GM12878 (cell line): ENCODE measurements around the gene TMPRSS13. TPM values are rescaled to one million over a fixed set of nuclear protein-coding genes. Genes with fewer than 3 reads are reported as not detected.

Source experiments
- ATAC-seq: fragments of 200-7000 bp; cut with Tn5 transposase; 3 replicates; pipeline ENCODE4 v1.9.1; 2020; ENCODE audit warnings: mild to moderate bottlenecking, moderate library complexity
- BruUV-seq: library from RNA; stranded (reverse); fragments of 400-500 nt; replicated peaks from 2 replicates; lab custom pipeline; 2021; lab: Mats Ljungman, UMichigan
- CTCF ChIA-PET: fragments of 300-600 bp; sonication (Branson Sonifier 250); formaldehyde crosslinking; extraction: SDS; loops from one replicate; lab custom pipeline; 2021; ENCODE audit warnings: inconsistent platforms; lab: Yijun Ruan, JAX
- POLR2A ChIA-PET: fragments of 350-600 bp; formaldehyde crosslinking; extraction: SDS; loops from one replicate; lab custom pipeline; 2021; ENCODE audit warnings: inconsistent platforms; lab: Charles Lee
- RAD21 ChIA-PET: fragments of 300-600 bp; sonication (Branson Sonifier 250); formaldehyde crosslinking; loops from one replicate; lab custom pipeline; 2023; ENCODE audit warnings: antibody characterized with exemption; ENCODE audit not compliant: unreplicated experiment; lab: Charles Lee
- SMC1A ChIA-PET: fragments of 300-600 bp; sonication (Branson Sonifier 250); formaldehyde crosslinking; loops from one replicate; lab custom pipeline; 2023; ENCODE audit not compliant: unreplicated experiment, uncharacterized antibody; lab: Charles Lee
- DNase-seq: peaks from one replicate; pipeline ENCODE4 v3.0.0-alpha.2; 2011; ENCODE audit warnings: low read depth, low spot score
- FAIRE-seq: peaks from 3 replicates; lab custom pipeline; 2011; peaks lifted over from hg19 to GRCh38; lab: Jason Lieb, UNC
- H2AFZ ChIP-seq: 2 replicates; pipeline ENCODE4 v1.6.0; 2011; ENCODE audit warnings: low read depth, low read length, control low read depth; ENCODE audit not compliant: control insufficient read depth
- H3K27ac ChIP-seq: 2 replicates; pipeline ENCODE4 v1.5.1; 2011; ENCODE audit warnings: control low read depth; ENCODE audit not compliant: control insufficient read depth, insufficient read depth
- H3K27me3 ChIP-seq, 2 experiments: replicated peaks in 1 of 2; 2 replicates each; pipeline versions ENCODE4 v1.6.0 to v1.6.1; 2011; ENCODE audit warnings: low read length in 1 of 2; ENCODE audit not compliant: control insufficient read depth in 2 of 2, insufficient read depth in 2 of 2
- H3K36me3 ChIP-seq, 2 experiments: 2 replicates each; pipeline ENCODE4 v1.5.1; 2011; ENCODE audit warnings: low read length in 1 of 2; ENCODE audit not compliant: control insufficient read depth in 2 of 2, insufficient read depth in 2 of 2
- H3K4me1 ChIP-seq: 2 replicates; pipeline ENCODE4 v1.6.1; 2011; ENCODE audit warnings: mild to moderate bottlenecking, low read length, moderate library complexity, mixed read lengths; ENCODE audit not compliant: control insufficient read depth, insufficient read depth
- H3K4me2 ChIP-seq: 2 replicates; pipeline ENCODE4 v1.6.0; 2011; ENCODE audit warnings: control low read depth; ENCODE audit not compliant: control insufficient read depth, insufficient read depth
- H3K4me3 ChIP-seq: fragments of 200-600 bp; sonication (generic); 2 replicates; pipeline ENCODE4 v1.5.1; 2016
- H3K79me2 ChIP-seq: 2 replicates; pipeline ENCODE4 v1.6.0; 2011; ENCODE audit warnings: low read length; ENCODE audit not compliant: control insufficient read depth, insufficient read depth
- H3K9ac ChIP-seq: 2 replicates; pipeline ENCODE4 v1.8.0; 2011; ENCODE audit warnings: low read length, control low read depth, mixed read lengths; ENCODE audit not compliant: control insufficient read depth, insufficient read depth
- H3K9me3 ChIP-seq: replicated peaks from 3 replicates; pipeline ENCODE4 v1.5.1; 2011; ENCODE audit warnings: mild to moderate bottlenecking, low read length; ENCODE audit not compliant: control insufficient read depth, insufficient read depth
- H4K20me1 ChIP-seq: 2 replicates; pipeline ENCODE4 v1.6.0; 2011; ENCODE audit not compliant: control insufficient read depth, insufficient read depth
- CREM ChIP-seq: IDR thresholded peaks from 2 replicates; pipeline ENCODE4 v1.6.1; 2014; ENCODE audit warnings: antibody characterized with exemption, low read depth
- FOXK2 ChIP-seq: fragments of 450-650 bp; IDR thresholded peaks from 2 replicates; pipeline ENCODE4 v1.6.1; 2017; ENCODE audit warnings: mild to moderate bottlenecking, moderate library complexity
- LARP7 ChIP-seq: fragments of 450-650 bp; IDR thresholded peaks from 2 replicates; pipeline ENCODE4 v1.6.1; 2017; ENCODE audit warnings: mild to moderate bottlenecking
- POLR2AphosphoS2 ChIP-seq: IDR thresholded peaks from 2 replicates; pipeline ENCODE4 v1.6.1; 2011; ENCODE audit warnings: low read depth, mild to moderate bottlenecking, low read length, improper control_type of control experiment, moderate library complexity
- SMARCA5 ChIP-seq: fragments of 450-650 bp; IDR thresholded peaks from 2 replicates; pipeline ENCODE4 v1.6.1; 2017; ENCODE audit warnings: mild to moderate bottlenecking
- SMC3 ChIP-seq: IDR thresholded peaks from 2 replicates; pipeline ENCODE4 v1.6.1; 2011; ENCODE audit warnings: low read length, improper control_type of control experiment, borderline replicate concordance
- SRF ChIP-seq, 2 experiments: IDR thresholded peaks; 2 replicates each; pipeline ENCODE4 v1.6.1; 2011; ENCODE audit warnings: low read depth in 2 of 2, low read length in 2 of 2, mild to moderate bottlenecking in 1 of 2, moderate library complexity in 1 of 2
- USF1 ChIP-seq: IDR thresholded peaks from 2 replicates; pipeline ENCODE4 v1.6.1; 2011; ENCODE audit warnings: borderline replicate concordance, low read depth, mild to moderate bottlenecking, moderate library complexity, mixed read lengths, low read length; ENCODE audit not compliant: insufficient read depth; ENCODE audit errors: extremely low read length
- ZBTB4 ChIP-seq: fragments of 450-650 bp; formaldehyde crosslinking; IDR thresholded peaks from 2 replicates; pipeline ENCODE4 v1.4.0; 2022; ENCODE audit warnings: mild to moderate bottlenecking, moderate library complexity
- WGBS: methylation state at CpG from one replicate; pipeline ENCODE4 v1.1.6; 2016; ENCODE audit warnings: low lambda C conversion rate; ENCODE audit not compliant: insufficient replicate concordance, insufficient coverage; ENCODE audit errors: missing lambda C conversion rate; 5-methylcytosine and 5-hydroxymethylcytosine counted together
- in situ Hi-C: fragments of 300-500 bp; cut with MboI; formaldehyde crosslinking; loops from 9 replicates; pipeline ENCODE4 v1.14.3; 2018; ENCODE audit warnings: mixed read lengths
- intact Hi-C: fragments of 100-400 bp; cut with micrococcal nuclease; formaldehyde crosslinking; loops from one replicate; pipeline ENCODE4 v1.14.2; 2022; ENCODE audit not compliant: unreplicated experiment
- polyA plus RNA-seq, 11 experiments: library from polyadenylated mRNA; depleted of rRNA in 4 of 11; unstranded in 6 of 11; stranded (reverse) in 5 of 11; fragments of >200 nt; fragmentation: Nextera tagmentation in 4 of 11; fragmentation: Illumina TruSeq in 1 of 11; extraction: Ambion mirVana in 4 of 11; extraction: Trizol in 1 of 11; gene quantifications; 1 replicate in 1 of 11; 2 replicates in 10 of 11; pipeline versions ENCODE4 v1.2.1 to v1.2.3, GENCODE V29; 2011 to 2016; ENCODE audit warnings: inconsistent platforms in 2 of 11, missing spikeins in 2 of 11, low read depth in 1 of 11
- total RNA-seq, 4 experiments: library from RNA; depleted of rRNA in 3 of 4; stranded (reverse); fragments of >200 nt in 3 of 4; fragmentation: Illumina TruSeq in 1 of 4; extraction: Trizol in 1 of 4; gene quantifications; 2 replicates each; pipeline versions ENCODE4 v1.2.1 to v1.2.3, GENCODE V29; 2013 to 2021
- TF ChIP-seq, protein P1 (sequence below): IDR thresholded peaks from 2 replicates; pipeline ENCODE4 v1.6.1; 2012; ENCODE audit warnings: low read depth, low read length, improper control_type of control experiment

Gene TMPRSS13
- total and polyA plus RNA-seq, 10 of the 15 experiments (the other 5 are each of a cell fraction or from before 2014, with no cell fraction given), result 0.05 to 0.50 (median 0.26) TPM; not detected in 2

- H3K4me2 ChIP-seq, result no peak overlapping the region
- FAIRE-seq (no peak), ATAC-seq (no peak), DNase-seq (no peak)
- in situ Hi-C loops (no loop called here), intact Hi-C loops (no loop called here)
- no TSS peak for BruUV-seq
- no peak overlapping the region for H3K4me3 ChIP-seq
- H3K4me1 ChIP-seq, result no peaks in the 10 kb centered on the region
- ChIA-PET CTCF (interaction anchor here (0.6 kb wide), 1 partner anchor 22 kb away, joined by 3 read pairs; no protein-coding TSS in a partner anchor), SMC1A (interaction anchor here (0.6 to 1.5 kb wide), 2 partner anchors 18 to 60 kb away, joined by 4 read pairs; no protein-coding TSS in a partner anchor), POLR2A (no interaction called here), RAD21 (no interaction called here)
- no peak overlapping the region for H3K27ac ChIP-seq
- no peaks in the 10 kb centered on the region for H3K9me3 ChIP-seq
- H4K20me1 ChIP-seq, result no peaks in the 10 kb centered on the region
- 0% methylated on average over 3 of the region's 3 CpGs for WGBS
- H3K36me3 ChIP-seq, result no peaks in the 10 kb centered on the region
- peaks cover 6 to 7% of the 10 kb centered on the region in 2 experiments; a peak in 3 of 4 replicates for H3K27me3 ChIP-seq
- no peaks in the 10 kb centered on the region for H3K79me2 ChIP-seq
- H2AFZ ChIP-seq, result no peak overlapping the region
- no peak overlapping the region for H3K9ac ChIP-seq
- TF ChIP-seq SMC3 (no peak), USF1 (no peak), CREM (no peak), SMARCA5 (no peak)
Measured at GRCh38 chr11:117883063-117883462, 46.1 kb downstream of the TMPRSS13 start.

DNA sequence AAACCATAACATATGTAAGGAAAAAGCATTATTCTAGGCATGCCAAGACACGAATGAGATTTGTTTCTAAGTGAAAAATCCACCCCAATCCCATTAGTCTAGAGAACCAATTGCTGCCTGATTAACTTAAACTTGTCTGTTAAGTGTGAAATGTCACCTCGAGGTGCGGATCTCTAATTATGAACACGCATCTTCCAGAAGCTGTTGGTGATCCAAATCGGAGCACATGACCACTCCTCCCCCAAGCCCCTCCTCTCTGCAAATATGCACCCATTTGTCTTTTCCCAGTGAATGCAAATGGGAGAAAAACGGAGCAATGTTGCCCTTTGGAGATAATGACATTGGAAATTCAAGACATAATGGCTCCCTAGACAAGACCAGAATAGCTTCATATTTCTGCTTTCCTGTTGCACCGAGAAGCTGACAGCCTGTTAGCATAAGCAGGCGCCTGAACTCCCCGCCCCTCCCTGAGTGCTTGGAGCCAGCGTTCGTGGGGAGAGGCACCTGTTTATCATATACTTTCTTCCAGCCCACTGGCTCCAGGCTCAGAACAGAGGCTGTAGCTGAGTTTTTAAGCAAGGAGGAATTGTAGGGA is 46.8 kb downstream of the TMPRSS13 start:
- ChIA-PET CTCF (interaction anchor here (0.6 kb wide), 1 partner anchor 22 kb away, joined by 3 read pairs; no protein-coding TSS in a partner anchor), SMC1A (no interaction called here), RAD21 (no interaction called here), POLR2A (no interaction called here)
- no peak overlapping the region for H2AFZ ChIP-seq
- DNase-seq (no peak), ATAC-seq (no peak), FAIRE-seq (no peak)
- H3K79me2 ChIP-seq, result no peaks in the 10 kb centered on the region
- intact Hi-C loops (no loop called here), in situ Hi-C loops (no loop called here)
- no peaks in the 10 kb centered on the region for H3K4me1 ChIP-seq
- WGBS, result 17% methylated on average over 11 of the region's 11 CpGs
- BruUV-seq, result no TSS peak
- H3K4me2 ChIP-seq, result no peak overlapping the region
- no peaks in the 10 kb centered on the region for H3K36me3 ChIP-seq
- H3K9me3 ChIP-seq, result no peaks in the 10 kb centered on the region
- no peaks in the 10 kb centered on the region; the same call in 1 of the 2 replicates for H4K20me1 ChIP-seq
- no peak overlapping the region for H3K9ac ChIP-seq
- peaks cover 9 to 11% of the 10 kb centered on the region in 2 experiments; a peak in 3 of 4 replicates for H3K27me3 ChIP-seq
- no peak overlapping the region for H3K27ac ChIP-seq
- no peak overlapping the region for H3K4me3 ChIP-seq
- no peak for TF ChIP-seq SRF (IDR thresholded peaks at IDR 0.05; ENCODE audit: low read depth in 2 of 2, low read length in 2 of 2)
- TF ChIP-seq, protein P1, sequence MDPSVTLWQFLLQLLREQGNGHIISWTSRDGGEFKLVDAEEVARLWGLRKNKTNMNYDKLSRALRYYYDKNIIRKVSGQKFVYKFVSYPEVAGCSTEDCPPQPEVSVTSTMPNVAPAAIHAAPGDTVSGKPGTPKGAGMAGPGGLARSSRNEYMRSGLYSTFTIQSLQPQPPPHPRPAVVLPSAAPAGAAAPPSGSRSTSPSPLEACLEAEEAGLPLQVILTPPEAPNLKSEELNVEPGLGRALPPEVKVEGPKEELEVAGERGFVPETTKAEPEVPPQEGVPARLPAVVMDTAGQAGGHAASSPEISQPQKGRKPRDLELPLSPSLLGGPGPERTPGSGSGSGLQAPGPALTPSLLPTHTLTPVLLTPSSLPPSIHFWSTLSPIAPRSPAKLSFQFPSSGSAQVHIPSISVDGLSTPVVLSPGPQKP, result no peak
- TF ChIP-seq FOXK2, result no peak
- TF ChIP-seq POLR2AphosphoS2, result no peak
- TF ChIP-seq ZBTB4, result no peak
- no peak for TF ChIP-seq LARP7
